ENCODE data around the gene PRUNE2.

DNA sequence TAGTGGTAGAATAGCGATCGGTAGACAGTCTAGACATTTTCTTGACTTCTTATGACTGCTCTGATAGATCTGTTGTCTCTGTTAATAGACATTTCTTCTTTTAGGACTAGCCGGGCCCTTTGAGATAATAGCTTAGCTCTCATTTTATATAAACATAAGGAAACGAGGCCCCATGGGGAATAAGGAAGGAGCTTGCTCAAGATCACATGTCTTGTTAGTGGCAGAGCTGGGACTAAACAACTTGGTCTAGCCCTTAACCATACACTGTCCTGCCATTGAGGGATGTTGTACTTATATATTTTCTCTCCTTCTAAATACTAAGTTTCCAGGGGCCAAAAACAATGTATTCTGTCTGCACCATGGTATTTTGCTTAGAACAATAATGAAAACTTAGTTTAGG, 306.9 kb downstream of the PRUNE2 start:
- TF ChIP-seq L3MBTL2 (conservative IDR thresholded peaks at IDR 0.05) (no peak), SUZ12 (IDR thresholded peaks at IDR 0.05) (no peak), SP1 (IDR thresholded peaks at IDR 0.05) (no peak), CTBP1 (IDR thresholded peaks at IDR 0.05; ENCODE audit: borderline replicate concordance) (no peak)

All from HEK293T (cell line).